ENCODE results near the gene DUSP22.

DUSP22 gene

DNA sequence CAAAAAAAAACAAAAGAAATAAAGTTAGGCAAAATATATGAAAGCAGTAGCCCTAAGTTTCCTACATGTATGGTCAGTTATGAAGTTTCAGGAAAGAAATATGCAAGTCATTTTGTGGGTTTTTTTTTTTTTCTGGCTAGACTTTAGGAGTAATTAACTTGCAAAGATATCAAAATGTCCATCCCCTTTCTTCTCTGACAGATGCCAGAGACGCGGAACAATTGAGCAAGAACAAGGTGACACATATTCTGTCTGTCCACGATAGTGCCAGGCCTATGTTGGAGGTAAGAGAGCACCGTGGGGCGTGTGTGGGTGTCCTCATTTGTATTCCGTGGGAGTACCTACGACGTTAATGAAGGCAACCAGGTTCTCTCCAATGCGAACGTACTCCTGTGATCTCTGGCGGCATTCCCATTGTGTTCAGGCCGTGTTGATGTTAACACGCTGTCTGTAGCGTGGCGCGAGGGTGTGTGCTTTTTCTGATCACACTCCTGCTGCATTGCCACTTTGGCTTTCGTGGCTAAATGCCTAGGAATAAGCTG, 19.5 kb downstream of the DUSP22 start:
- no peak for DNase-seq (ENCODE audit: low spot score)

DNA sequence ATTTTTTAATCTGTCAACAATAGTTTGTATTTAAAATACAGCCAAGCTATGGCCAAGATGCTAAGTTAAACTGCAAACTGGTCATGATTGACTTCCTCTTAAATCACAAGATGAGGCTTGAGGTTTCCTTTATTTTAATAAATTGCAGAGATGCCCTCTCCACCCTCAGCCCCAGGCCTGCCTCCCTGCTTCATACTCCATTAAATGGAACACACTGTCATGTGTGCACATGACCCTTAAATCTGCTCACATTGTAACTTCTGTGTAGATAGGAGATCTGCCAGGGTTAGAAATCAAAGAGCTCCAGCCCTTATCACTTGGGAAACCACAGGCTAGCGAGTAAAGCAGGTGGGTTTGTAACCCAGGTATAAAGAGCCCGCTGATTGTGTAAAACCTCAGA, 20.8 kb downstream of the DUSP22 start:
- DNase-seq (ENCODE audit: low spot score), result no peak

DNA sequence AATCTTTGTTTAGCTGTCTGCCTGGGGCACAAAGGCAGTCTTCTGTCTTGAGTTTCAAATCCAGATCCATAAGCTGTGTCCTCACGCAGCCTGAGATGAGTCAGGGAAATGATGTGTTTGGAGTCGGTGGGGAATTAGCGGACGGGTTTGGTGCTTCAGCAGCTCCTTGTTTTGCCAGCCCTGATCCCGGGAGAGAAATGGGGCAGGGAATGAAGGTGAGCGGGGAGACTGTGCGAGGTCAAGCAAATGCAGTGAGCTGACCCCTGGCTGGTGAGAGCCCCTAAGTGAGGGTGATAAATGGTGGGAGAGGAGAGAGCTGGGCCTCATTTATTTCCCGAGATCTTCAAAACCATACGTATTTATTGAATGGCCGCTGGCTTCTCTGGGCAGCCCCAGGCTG, 21.6 kb downstream of the DUSP22 start:
- no peak for DNase-seq (ENCODE audit: low spot score)

DNA sequence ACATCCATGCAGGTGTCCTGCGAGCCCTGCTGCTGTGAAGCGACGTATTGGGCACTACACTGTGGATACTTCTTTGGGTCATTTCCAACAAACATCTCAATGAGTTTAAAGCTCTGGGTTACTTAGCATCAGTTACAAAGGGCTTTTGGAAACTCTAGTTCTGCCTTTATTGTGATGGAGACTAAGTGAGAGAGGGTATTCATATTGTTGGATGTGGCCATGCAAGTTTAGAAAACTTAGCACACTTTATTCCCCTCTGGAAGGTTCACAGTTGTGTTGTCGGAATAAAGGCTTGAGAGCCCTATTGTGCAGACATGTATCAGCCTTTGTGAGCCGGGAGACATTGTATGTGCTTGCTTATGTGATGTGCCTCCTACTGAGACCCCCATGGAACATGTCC, 22.1 kb downstream of the DUSP22 start:
- no peak for DNase-seq (ENCODE audit: low spot score)

DNA sequence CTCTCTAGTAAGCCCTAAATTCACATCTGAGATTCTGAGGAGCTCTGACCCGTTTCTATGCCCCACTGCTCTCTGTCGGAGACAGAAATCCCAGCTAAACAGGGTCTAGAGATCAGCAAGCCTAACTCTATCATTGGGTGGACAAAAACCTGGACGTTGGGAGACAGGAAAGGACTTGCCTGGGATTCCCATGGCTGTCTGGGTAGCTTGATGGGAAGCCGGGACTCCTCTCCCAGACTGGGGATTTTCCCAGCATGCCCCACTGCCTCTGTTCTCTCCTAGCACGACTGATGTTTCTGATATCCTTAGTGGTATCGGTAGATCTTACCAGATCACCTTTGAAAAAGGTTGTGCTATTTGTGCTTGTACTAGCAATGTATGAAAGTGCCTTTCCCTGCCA, 22.9 kb downstream of the DUSP22 start:
- DNase-seq (ENCODE audit: low spot score), result no peak

DNA sequence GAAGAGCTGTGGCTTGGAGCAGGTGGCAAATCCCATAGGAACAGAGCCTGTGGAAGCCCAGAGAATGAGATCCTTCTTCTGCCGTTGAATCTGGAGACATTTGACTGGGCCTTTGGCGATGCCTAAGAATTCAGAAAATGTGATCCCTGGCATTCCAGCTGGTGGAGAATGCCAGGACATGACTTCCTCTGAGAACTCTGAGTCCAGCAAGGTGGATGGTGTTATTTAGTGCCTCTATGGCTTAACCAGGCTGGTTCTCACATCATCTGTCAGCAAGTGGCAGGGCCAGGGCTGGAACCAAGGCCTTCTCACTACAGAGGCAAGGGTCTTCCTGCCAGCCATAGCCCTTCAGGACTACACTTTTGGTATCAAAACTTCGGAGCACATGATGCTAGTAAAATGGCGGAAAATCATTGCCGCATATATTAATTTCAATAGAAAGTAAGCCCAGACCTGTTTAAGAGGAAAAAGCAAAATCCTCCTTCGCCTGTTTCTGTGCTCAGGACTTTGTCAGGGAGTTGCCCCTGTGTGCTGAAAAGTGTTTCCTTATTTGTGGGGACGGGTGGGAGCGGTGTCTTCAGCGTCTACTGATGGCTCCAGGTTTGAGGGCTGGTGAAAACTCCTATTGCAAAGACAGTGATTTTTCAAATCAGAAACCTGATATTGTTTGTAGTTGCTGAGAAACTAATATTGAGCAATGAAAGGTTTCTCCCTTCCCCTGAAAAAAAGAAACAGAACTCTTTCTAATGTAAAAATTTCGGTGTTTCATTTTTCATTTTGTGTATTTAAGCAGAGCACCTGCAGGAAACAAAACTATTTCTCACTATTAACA, 23.9 kb downstream of the DUSP22 start:
- no peak for DNase-seq (ENCODE audit: low spot score)

DNA sequence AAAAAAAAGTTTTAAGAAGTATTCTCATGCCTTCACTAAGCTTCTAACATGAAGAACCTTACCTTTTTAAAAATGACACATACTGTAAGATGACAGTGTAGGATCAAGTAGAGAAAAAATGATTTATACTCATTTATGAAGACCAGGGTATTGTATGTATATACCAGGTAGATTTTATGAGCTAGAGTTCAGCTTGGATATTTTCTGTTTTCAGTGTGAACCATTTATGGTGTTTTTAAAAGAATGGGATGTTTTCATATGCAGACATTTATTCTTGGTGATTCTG, 24.4 kb downstream of the DUSP22 start:
- DNase-seq (ENCODE audit: low spot score), result no peak

DNA sequence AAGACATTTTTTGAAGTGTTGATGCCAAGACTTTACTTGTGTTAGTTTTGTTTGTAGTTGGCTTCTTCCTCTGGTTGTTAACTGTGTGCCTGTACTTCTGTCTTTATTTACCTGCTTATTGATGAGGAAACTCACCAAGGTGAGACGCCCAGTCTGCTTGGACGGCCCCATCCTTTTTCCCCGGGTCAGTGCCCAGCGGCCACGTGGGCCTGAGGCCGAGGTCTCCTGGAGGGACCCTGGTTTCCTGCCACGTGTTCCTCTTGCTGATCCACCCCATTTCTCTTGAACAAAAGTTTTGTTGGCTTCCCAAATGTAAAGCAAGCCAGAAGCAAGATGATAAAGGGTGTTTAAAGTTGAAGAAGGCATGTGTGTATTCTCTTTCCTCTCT, 24.8 kb downstream of the DUSP22 start:
- no peak for DNase-seq (ENCODE audit: low spot score)

DNA sequence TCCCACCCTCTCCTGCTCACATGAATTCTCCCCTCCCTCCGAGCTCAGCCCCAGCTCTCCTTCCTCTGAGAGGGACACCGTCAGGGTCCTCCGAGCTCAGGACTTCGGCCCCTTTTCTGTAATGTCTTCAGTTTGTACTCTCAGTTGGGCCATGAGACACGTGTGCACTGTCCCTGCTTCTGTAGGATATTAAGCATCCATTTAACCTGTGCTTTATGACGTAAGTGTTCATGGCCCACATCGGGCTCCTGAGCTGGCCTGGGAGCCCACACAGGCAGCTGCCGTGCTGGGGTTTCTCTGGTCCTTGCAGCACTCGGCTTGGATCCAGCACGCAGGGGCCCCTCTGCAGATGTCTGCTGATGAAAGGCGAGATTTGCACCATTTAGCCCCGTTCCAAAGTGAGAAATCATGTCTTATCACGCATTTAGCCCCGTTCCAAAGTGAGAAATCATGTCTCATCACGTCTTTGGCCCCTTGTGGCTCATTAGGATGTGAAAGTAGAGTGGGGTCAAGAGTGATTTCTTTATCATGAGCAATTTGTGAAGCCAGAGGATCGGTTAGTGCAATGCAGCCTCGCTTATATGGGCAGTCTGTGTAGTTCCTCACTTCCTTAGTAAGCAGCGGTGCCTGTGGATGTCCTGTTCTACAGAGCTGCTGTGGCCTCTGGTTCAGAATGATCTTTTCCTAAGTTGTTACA, 25.3 kb downstream of the DUSP22 start:
- no peak for DNase-seq (ENCODE audit: low spot score)

DNA sequence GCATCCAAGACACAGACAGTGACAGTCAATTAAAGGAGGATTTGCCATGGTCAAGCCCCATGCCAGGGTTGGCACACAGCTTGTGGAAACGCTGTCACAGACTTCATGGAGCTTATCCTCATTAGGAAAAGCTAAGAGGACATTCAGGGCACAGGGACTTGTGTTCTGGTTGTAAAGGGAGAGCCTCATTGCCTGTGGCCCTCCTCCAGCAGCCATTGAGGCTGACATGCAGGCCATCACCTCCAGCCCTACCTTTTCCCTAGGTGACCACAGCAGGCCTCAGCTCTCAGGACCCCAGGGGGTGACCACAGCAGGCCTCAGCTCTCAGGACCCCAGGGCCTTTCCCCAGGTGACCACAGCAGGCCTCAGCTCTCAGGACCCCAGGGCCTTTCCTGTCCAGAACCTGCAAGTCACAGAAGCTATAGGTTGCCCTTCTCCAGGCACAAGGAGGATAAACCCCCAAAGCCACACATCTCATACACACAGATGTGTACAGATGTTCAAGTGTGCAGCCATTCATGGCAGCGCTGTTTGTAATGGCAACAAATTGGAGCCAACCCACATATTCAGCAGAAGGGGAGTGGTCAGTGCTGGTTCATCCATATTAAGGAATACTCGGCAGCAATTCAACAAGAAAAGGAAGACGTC, 26.1 kb downstream of the DUSP22 start:
- no peak for DNase-seq (ENCODE audit: low spot score)

DNA sequence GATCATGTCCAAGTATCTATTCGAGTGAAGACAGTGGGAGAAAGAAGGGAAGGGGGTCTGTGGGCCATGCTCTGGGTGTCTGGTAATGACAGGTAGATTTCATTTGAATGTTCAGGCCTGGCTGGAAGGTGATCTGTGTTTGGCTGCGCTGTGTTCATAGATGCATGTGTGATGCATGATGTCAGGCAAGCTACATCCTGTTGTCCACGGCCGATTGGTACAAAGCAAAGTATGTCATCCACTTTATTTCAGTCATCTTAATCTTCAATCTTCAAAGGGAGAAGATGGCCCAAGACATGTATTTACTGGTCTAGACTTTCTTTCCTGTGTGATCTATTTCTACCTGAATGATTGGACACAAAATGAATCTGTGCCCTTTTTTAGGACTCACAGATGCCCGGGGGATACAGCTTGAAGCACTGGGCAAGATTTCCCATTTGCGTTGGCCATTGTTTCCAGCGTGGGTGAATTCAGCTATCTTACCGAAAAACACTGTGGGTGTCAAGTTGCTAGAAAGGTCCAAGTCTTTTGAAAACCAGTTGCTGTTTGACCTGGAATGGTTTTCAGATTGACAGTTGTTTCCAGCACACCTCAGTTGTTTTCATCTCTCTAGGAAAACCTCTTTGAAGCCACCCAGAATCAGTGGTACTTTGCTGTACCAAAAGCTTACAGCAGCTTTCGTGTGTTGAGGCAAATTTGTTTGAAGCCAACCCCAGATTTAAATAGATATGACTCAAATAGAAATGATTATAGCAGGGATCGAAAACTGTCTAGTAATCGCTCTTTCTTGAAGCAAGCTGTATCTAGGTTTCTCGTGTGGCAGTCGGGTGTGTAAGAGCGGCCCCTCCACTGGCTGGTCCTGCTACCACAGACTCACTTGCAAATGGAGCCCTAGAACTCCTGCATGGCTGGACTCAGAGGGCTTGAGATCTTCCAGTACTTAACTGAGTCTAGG, 27.2 kb downstream of the DUSP22 start:
- DNase-seq (ENCODE audit: low spot score), result no peak

DNA sequence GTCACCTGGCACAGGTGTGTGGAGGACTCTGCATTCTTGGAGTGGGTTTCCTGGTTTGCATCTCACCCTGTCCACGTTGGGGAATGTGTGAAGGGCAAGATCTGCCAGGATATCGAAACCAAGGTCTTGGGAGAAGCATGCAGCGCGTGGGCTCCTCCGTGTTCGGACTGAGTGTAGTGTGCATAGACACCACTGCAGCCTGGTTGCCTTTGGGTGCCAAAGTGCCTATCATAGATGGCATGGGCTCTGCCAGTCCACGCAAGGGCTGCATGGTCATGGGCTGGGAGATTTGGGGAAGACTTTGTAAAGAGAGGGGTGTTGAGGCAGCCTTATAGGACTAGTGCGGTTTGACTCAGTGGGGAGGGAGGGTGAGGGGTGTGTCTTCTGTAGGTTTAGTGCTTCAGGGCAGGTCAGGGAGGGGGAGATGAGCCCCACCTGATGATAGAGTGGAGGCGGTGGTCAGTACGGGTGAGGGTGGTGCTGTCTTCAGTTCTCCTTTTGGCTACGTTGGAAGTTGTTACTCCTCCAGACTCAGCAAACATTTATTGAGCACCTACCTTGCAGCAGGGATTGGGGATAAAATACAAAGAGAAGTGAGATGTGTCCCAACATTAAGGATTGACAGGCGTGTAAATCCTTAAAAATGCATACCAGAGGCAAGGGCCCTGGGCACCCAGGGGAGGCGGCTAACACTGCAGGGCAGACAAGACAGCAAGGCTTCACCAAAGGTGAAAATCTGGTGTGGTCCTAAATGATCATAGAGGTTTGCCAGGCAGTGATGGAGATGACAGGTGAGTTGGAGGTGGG, 28.3 kb downstream of the DUSP22 start:
- no peak for DNase-seq (ENCODE audit: low spot score)

DNA sequence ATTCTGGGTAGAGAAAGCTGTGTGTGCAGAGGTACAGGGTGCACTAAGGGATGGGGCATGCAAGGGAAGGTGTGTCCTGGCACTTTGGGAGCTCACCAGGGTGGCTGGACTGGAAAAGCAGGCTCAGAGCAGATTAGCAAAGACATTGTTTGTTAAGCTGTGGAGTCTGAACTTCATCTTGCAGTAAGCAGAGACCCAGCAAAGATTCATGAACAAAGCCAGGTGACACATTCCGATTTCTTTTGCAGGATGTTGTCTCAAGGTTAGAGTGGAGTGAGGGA, 28.8 kb downstream of the DUSP22 start:
- no peak for DNase-seq (ENCODE audit: low spot score)

DNA sequence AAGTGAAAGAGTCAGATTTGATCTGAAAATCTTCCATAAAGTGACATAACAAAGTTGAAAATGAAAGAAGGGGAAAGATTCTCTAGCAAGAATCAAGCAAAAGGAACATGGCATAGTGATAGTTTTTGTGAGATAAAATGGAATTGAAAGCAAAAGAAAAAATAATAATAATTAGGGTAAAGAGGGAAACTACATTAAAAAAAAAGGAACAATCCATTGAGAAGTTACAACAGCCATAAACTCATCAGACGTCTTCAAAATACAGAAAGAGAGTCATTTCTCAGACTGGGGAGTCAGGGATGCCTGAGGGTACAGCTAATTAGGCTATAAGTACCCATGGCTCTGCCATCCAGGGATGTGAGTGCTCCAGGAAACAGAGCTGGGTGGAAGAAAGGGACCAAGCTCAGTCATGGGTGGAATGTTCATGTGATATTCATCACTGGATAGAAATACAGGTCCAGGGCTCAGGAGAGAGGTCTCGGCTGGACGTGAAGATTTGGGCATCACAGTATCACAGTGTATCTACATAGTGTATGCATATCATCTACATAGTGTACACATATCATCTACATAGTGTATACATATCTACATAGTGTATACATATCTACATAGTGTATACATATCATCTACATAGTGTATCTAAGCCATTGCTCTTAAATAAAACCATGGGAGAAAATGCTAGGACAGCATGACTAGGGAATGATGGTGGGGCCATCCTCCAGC, 29.4 kb downstream of the DUSP22 start:
- DNase-seq (ENCODE audit: low spot score), result no peak

DNA sequence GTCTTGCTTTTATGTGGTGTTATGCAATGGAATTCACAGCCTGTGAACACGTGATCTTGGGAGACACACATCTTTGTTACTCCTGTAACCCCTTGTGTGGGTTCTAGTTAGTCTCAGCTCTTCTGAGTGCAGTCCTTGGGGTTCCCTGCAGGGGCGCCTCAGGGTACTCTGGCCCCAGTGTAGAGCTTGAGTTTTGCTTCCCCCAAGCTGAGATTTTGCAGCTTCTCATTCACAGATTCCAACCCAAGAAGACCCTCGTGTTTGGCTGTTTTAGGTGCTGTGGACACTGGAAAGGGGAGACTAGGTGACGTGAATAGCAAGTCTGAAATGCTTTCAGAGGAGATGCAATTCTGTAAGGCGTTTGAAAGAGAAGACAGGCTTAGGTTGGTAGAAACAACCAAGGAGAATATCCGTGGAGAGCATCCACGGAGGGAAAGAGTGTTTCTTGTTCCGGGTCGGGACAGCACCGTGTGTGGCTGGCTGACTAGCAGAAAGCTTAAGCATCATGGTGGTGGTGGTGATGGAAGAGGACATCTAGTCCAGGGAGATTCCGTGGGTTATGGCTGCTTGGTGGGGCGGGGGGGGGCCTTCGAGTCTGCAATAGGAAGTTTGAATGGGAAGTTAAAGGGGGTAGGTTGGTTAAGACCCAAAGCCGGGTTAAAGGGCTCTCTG, 30.1 kb downstream of the DUSP22 start:
- no peak for DNase-seq (ENCODE audit: low spot score)

DNA sequence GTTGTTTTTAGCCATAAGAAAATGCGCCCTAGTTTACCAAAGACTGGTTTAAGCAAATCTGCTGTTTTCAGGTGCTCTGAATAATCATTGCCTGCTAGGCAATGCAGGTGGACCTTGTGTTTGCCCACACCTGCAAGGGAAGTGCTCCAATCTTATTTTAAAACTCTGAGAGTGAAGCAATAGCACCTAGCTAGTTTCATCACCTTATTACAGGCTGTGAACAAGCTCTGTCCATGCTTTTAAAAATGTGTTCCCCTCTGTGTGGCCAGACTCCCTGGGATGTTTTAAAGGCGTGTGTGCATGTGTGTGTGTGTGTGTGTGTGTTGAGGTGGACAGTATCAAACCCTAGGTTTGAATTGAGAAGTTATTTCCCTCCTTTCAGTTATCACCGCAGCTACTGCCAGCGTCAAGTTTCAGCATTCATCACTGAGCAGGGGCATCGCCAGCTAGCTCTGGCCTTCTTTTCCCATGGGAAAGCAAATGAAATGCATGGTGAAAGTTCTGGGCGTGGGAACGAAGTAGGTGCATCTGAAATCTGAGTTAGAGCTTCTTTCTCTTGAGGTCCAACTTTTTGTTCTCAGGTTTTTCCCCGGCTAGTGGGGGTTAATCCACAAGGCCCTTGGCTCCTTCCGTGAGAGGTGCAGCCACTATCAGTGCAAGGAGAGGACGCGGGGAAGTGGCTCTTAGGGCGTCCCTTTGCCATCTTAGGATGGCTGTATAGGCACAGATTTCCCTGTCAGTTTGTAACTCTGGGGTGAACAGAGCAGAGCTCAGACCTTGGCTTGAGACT, 30.8 kb downstream of the DUSP22 start:
- DNase-seq (ENCODE audit: low spot score), result no peak

DNA sequence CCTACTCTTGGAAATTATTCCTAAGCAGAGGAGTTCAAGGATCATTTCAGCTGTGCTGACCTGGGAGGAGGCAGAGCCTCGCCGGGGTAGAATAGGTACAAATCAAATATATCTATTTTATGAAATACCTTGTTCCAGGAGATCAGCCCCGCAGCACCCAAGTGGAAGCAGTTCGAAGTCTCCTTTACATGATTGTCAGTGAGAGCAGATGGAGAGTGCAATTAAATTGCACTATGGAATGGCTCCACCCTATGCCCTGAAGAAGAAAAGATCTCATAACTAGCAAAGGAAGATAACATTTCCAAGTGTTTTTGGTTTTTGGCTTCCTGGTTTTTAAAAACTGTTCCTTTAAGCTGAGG, 31.4 kb downstream of the DUSP22 start:
- DNase-seq (ENCODE audit: low spot score), result no peak

DNA sequence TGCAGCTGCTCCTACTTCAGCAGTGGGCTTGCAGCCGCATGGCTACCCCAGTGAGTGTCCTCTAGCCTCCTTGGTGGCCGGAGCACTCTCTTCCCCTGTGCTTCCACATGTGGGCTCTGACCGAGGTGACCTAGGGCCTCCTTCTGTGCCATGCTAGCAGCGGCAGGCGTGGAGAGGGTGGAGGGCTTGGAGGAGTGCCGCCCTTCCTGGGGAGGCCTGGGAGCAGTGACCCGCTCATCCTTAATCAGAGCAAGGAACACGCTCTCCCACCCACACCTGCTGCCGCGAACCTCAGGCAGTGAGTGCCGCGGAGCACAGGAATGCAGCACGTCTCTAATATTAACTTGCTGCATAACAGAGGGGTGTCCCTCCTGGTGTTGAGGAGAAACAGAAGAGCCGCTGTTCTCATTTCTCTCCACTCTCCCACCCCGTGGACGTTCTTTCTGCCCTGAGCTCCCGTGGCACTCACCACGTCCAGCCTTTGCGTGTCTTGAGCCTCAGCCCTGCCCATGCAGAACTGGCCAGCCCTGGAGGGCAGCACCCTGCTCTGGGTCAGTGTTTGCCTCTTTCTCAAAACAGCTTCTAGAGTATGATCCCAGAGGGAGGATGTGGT, 31.9 kb downstream of the DUSP22 start:
- no peak for DNase-seq (ENCODE audit: low spot score)

DNA sequence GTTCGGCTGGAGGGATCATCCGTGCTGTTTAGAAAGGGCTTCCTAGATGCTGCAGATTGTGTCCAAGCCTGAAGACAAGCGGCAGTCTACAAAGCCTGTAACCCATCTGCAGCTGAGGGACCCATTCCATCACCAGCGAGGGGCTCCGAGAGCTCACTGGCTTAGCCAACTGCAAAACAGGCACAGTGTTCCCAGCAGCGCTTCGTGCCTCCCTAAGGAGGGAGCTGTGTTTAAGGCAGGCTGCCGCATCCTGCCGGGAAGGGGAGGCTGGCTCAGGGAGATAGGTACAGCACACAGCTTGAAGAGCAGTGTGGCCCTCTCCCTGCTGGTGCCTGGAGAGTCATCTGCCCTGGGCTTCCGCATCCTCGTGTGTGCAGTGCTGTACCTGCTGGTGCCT, 32.4 kb downstream of the DUSP22 start:
- no peak for DNase-seq (ENCODE audit: low spot score)

Measured in globus pallidus (tissue), 1 donor.